Measurements from ENCODE around the gene GPRC5A. TPM values are rescaled to one million over a fixed set of nuclear protein-coding genes. Genes with fewer than 3 reads are reported as not detected.

The GPRC5A gene
- total RNA-seq, 1 donor from 2014 or later, result 41.5 TPM

GRCh38 chr12:12908711-12909110 lies 17.3 kb downstream of the GPRC5A start:
- no peak for DNase-seq (ENCODE audit: low spot score)

GRCh38 chr12:12909228-12909994 lies 18.0 kb downstream of the GPRC5A start:
- DNase-seq (ENCODE audit: low spot score), result no peak

- DNase-seq (ENCODE audit: low spot score), result no peak
These were observed 18.6 kb downstream of the GPRC5A start for GRCh38 chr12:12909995-12910420.

GRCh38 chr12:12912711-12913110 lies 21.3 kb downstream of the GPRC5A start:
- DNase-seq (ENCODE audit: low spot score), result no peak

GRCh38 chr12:12915656-12916055 lies 24.3 kb downstream of the GPRC5A start:
- DNase-seq (ENCODE audit: low spot score), result no peak

- DNase-seq (ENCODE audit: low spot score), result peak; percentile 94
These were observed 25.0 kb downstream of the GPRC5A start for GRCh38 chr12:12916135-12916944.

- DNase-seq (ENCODE audit: low spot score), result no peak
These were observed 26.2 kb downstream of the GPRC5A start for GRCh38 chr12:12917517-12917916.

- DNase-seq (ENCODE audit: low spot score), result no peak
These were observed 27.5 kb downstream of the GPRC5A start for GRCh38 chr12:12918781-12919389.

GRCh38 chr12:12919666-12920435 lies 28.5 kb downstream of the GPRC5A start:
- DNase-seq (ENCODE audit: low spot score), result no peak

GRCh38 chr12:12922191-12922616 lies 30.8 kb downstream of the GPRC5A start:
- DNase-seq (ENCODE audit: low spot score), result no peak

GRCh38 chr12:12922978-12923377 lies 31.6 kb downstream of the GPRC5A start:
- DNase-seq (ENCODE audit: low spot score), result no peak

- DNase-seq (ENCODE audit: low spot score), result no peak
These were observed 32.8 kb downstream of the GPRC5A start for GRCh38 chr12:12924169-12924568.

GRCh38 chr12:12925388-12925787 lies 34.0 kb downstream of the GPRC5A start:
- DNase-seq (ENCODE audit: low spot score), result no peak

- no peak for DNase-seq (ENCODE audit: low spot score)
These were observed 35.3 kb downstream of the GPRC5A start for GRCh38 chr12:12926571-12927071.

GRCh38 chr12:12927211-12928079 lies 36.1 kb downstream of the GPRC5A start:
- DNase-seq (ENCODE audit: low spot score), result no peak

- DNase-seq (ENCODE audit: low spot score), result no peak
These were observed 38.3 kb downstream of the GPRC5A start for GRCh38 chr12:12929696-12930095.

GRCh38 chr12:12930633-12931219 lies 39.4 kb downstream of the GPRC5A start:
- no peak for DNase-seq (ENCODE audit: low spot score)

GRCh38 chr12:12933742-12934141 lies 42.4 kb downstream of the GPRC5A start:
- no peak for DNase-seq (ENCODE audit: low spot score)

GRCh38 chr12:12934556-12934955 lies 43.2 kb downstream of the GPRC5A start:
- DNase-seq (ENCODE audit: low spot score), result no peak

All from mesenteric fat pad (tissue), 1 donor.